Neutrophil (primary cell): Measurements from ENCODE around the gene DNASE1L1.

Experiments used
- H3K27ac ChIP-seq: fragments of 200-600 bp; sonication (generic); 2 replicates; pipeline ENCODE4 v1.5.1; 2016; ENCODE audit warnings: mild to moderate bottlenecking, moderate library complexity
- H3K27me3 ChIP-seq: fragments of 200-600 bp; sonication (generic); 2 replicates; pipeline ENCODE4 v1.6.0; 2016; ENCODE audit warnings: mild to moderate bottlenecking
- H3K36me3 ChIP-seq: fragments of 200-600 bp; sonication (generic); 2 replicates; pipeline ENCODE4 v1.5.1; 2017
- H3K4me1 ChIP-seq, 2 experiments: fragments of 200-600 bp in 1 of 2; sonication (generic) in 1 of 2; 1 replicate in 1 of 2; 2 replicates in 1 of 2; pipeline versions ENCODE4 v1.5.1 to v1.6.1; 2013 to 2016; ENCODE audit warnings: low read depth in 1 of 2, low read length in 1 of 2, mild to moderate bottlenecking in 1 of 2, moderate library complexity in 1 of 2; ENCODE audit not compliant: control insufficient read depth in 1 of 2, insufficient read depth in 1 of 2
- H3K4me3 ChIP-seq, 2 experiments: fragments of 200-600 bp in 1 of 2; sonication (generic) in 1 of 2; 1 replicate in 1 of 2; 2 replicates in 1 of 2; pipeline ENCODE4 v1.5.1; 2013 to 2016; ENCODE audit warnings: low read depth in 1 of 2, low read length in 1 of 2, mild to moderate bottlenecking in 1 of 2, moderate library complexity in 1 of 2
- H3K9me3 ChIP-seq: fragments of 200-600 bp; sonication (generic); 2 replicates; pipeline ENCODE4 v1.5.1; 2016
- CTCF ChIP-seq: fragments of 200-600 bp; sonication (generic); IDR thresholded peaks from 2 replicates; pipeline ENCODE4 v1.5.1; 2016; ENCODE audit warnings: antibody characterized with exemption

DNASE1L1 gene

GRCh38 chrX:154367474-154368308, 41.4 kb downstream of the DNASE1L1 start:
- Histone ChIP-seq H3K27ac (peak overlapping the region; percentile 97), H3K9me3 (no peaks in the 10 kb centered on the region), H3K4me3 (peak overlapping the region; percentile 73 to 91), H3K27me3 (no peaks in the 10 kb centered on the region), H3K36me3 (peaks cover 53% of the 10 kb centered on the region), H3K4me1 (peaks cover 27 to 34% of the 10 kb centered on the region in 2 experiments)
- no peak for TF ChIP-seq CTCF

GRCh38 chrX:154366666-154367055, 42.4 kb downstream of the DNASE1L1 start:
- Histone ChIP-seq H3K9me3 (no peaks in the 10 kb centered on the region), H3K27me3 (no peaks in the 10 kb centered on the region), H3K27ac (peak overlapping the region; percentile 97), H3K36me3 (peaks cover 63% of the 10 kb centered on the region), H3K4me1 (peaks cover 17 to 24% of the 10 kb centered on the region in 2 experiments), H3K4me3 (no peak overlapping the region)
- no peak for TF ChIP-seq CTCF

- H3K27ac ChIP-seq = peak overlapping the region; percentile 97
- H3K27me3 ChIP-seq = no peaks in the 10 kb centered on the region
- no peaks in the 10 kb centered on the region for H3K9me3 ChIP-seq
- no peak for TF ChIP-seq CTCF
- peaks cover 69% of the 10 kb centered on the region for H3K36me3 ChIP-seq
- H3K4me3 ChIP-seq = no peak overlapping the region
- peaks cover 17 to 24% of the 10 kb centered on the region in 2 experiments for H3K4me1 ChIP-seq
These were observed 42.9 kb downstream of the DNASE1L1 start for GRCh38 chrX:154365997-154366665.

DNA sequence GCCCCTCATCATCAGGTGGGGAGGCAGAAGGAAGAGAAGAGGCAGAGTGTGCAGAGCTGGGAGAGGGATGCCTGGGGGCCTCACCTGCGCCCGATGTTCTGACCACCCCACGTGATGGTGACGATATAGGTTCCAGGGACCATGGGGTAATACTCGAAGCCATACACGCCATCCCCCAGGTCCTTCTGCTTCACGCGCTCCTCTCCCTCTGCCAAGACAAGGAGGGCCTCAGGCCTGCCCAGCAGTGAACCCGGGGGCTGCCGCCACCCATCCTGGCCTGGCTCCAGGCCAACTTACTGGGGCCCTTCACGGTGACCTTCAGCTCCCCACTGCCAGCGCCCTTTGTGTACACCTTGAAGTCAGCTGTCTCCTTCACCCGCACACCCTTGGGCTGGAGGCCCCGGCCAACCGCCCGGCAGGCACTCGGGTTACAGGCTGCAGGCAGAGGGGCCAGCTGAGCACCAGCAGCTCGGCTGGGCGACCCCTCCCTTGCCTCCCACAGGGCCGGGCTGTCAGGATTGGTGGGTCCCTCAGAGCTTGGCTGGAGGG, 43.9 kb downstream of the DNASE1L1 start:
- H3K36me3 ChIP-seq = peaks cover 77% of the 10 kb centered on the region
- H3K27ac ChIP-seq = peak overlapping the region; percentile 97
- no peak overlapping the region for H3K4me3 ChIP-seq
- H3K4me1 ChIP-seq = peaks cover 17 to 23% of the 10 kb centered on the region in 2 experiments
- H3K27me3 ChIP-seq = no peaks in the 10 kb centered on the region
- H3K9me3 ChIP-seq = no peaks in the 10 kb centered on the region
- TF ChIP-seq CTCF = no peak

GRCh38 chrX:154363706-154364439, 45.2 kb downstream of the DNASE1L1 start:
- H3K36me3 ChIP-seq = peaks cover 89% of the 10 kb centered on the region
- H3K4me1 ChIP-seq = peaks cover 15 to 17% of the 10 kb centered on the region in 2 experiments

More at GRCh38 chrX:154363706-154364439, 45.2 kb downstream of the DNASE1L1 start:
- Histone ChIP-seq H3K4me3 (no peak overlapping the region), H3K27ac (peak overlapping the region; percentile 25), H3K9me3 (no peaks in the 10 kb centered on the region), H3K27me3 (no peaks in the 10 kb centered on the region)
- TF ChIP-seq CTCF = no peak
